Activated T-helper 17 cell treated with anti-CD3 and anti-CD28 coated beads, Interleukin-2, amount 50 U/mL, for 72 hours (primary cell): ENCODE measurements around the gene FUS. TPM values are rescaled to one million over a fixed set of nuclear protein-coding genes. Genes with fewer than 3 reads are reported as not detected.
A peak's percentile ranks its signal among the peaks of the same experiment; 100 is the strongest.
"Not testable (repeated sequence)": the region's sequence is repeated elsewhere in the genome, so short reads cannot be mapped to it uniquely, and the experiment has no call there.

ENCODE experiments used
- ATAC-seq: fragments of 150-1000 bp; cut with Tn5 transposase; replicated peaks from 2 replicates; pipeline ENCODE4 v1.10.0; 2021; ENCODE audit warnings: mild to moderate bottlenecking, moderate library complexity
- H3K27ac Mint-ChIP-seq: one replicate; pipeline ENCODE4 v1.8.0; 2022; ENCODE audit warnings: mixed read lengths
- H3K27me3 Mint-ChIP-seq: one replicate; pipeline ENCODE4 v1.8.0; 2022; ENCODE audit warnings: mixed read lengths
- H3K36me3 Mint-ChIP-seq: one replicate; pipeline ENCODE4 v1.8.0; 2022; ENCODE audit warnings: low read depth, mild to moderate bottlenecking, mixed read lengths
- H3K4me1 Mint-ChIP-seq: one replicate; pipeline ENCODE4 v1.8.0; 2022; ENCODE audit warnings: mixed read lengths
- H3K4me3 Mint-ChIP-seq: one replicate; pipeline ENCODE4 v1.8.0; 2022; ENCODE audit warnings: mild to moderate bottlenecking, mixed read lengths
- H3K9me3 Mint-ChIP-seq: one replicate; pipeline ENCODE4 v1.8.0; 2022; ENCODE audit warnings: mixed read lengths
- total RNA-seq, 2 donors: library from RNA; stranded (reverse); gene quantifications; one replicate each; pipeline ENCODE4 v1.2.3, GENCODE V29; 2022

Gene FUS
- total RNA-seq, 2 donors from 2014 or later = 425 to 686 TPM

GRCh38 chr16:31138621-31139578 is 41.0 kb upstream of the FUS start:
- ATAC-seq = no peak
- H3K27ac Mint-ChIP-seq = peak overlapping the region; percentile 63
- H3K27me3 Mint-ChIP-seq = no peaks in the 10 kb centered on the region
- H3K4me3 Mint-ChIP-seq = no peak overlapping the region
- no peaks in the 10 kb centered on the region for H3K9me3 Mint-ChIP-seq
- H3K36me3 Mint-ChIP-seq = no peaks in the 10 kb centered on the region
- H3K4me1 Mint-ChIP-seq = peaks cover 9% of the 10 kb centered on the region

- H3K9me3 Mint-ChIP-seq, H3K27ac Mint-ChIP-seq, H3K27me3 Mint-ChIP-seq, H3K36me3 Mint-ChIP-seq, ATAC-seq, H3K4me1 Mint-ChIP-seq: not testable (repeated sequence)
- peak overlapping the region; percentile 77 for H3K4me3 Mint-ChIP-seq
These were observed 38.9 kb upstream of the FUS start for GRCh38 chr16:31141071-31141469.

GRCh38 chr16:31141489-31142108 is 38.3 kb upstream of the FUS start:
- Mint-ChIP-seq H3K36me3 (no peaks in the 10 kb centered on the region), H3K27ac (peak overlapping the region; percentile 82), H3K9me3 (no peaks in the 10 kb centered on the region), H3K4me3 (peak overlapping the region; percentile 77), H3K27me3 (no peaks in the 10 kb centered on the region), H3K4me1 (peaks cover 9% of the 10 kb centered on the region)
- ATAC-seq = no peak

- no peaks in the 10 kb centered on the region for H3K9me3 Mint-ChIP-seq
- peak; percentile 91 for ATAC-seq
- H3K27ac Mint-ChIP-seq = peak overlapping the region; percentile 82
- H3K4me1 Mint-ChIP-seq = peaks cover 9% of the 10 kb centered on the region
- H3K4me3 Mint-ChIP-seq = peak overlapping the region; percentile 77
- H3K27me3 Mint-ChIP-seq = no peaks in the 10 kb centered on the region
- no peaks in the 10 kb centered on the region for H3K36me3 Mint-ChIP-seq
These were observed 37.6 kb upstream of the FUS start for GRCh38 chr16:31142109-31143010.

- H3K27me3 Mint-ChIP-seq = no peaks in the 10 kb centered on the region
- peaks cover 8% of the 10 kb centered on the region for H3K4me1 Mint-ChIP-seq
- no peak for ATAC-seq
- no peaks in the 10 kb centered on the region for H3K36me3 Mint-ChIP-seq
- no peaks in the 10 kb centered on the region for H3K9me3 Mint-ChIP-seq
- peak overlapping the region; percentile 61 for H3K27ac Mint-ChIP-seq
- peak overlapping the region; percentile 67 for H3K4me3 Mint-ChIP-seq
These were observed 36.8 kb upstream of the FUS start for GRCh38 chr16:31143011-31143693.

- Mint-ChIP-seq H3K9me3 (no peaks in the 10 kb centered on the region), H3K36me3 (no peaks in the 10 kb centered on the region), H3K27me3 (no peaks in the 10 kb centered on the region), H3K4me3 (peak overlapping the region; percentile 67), H3K27ac (peak overlapping the region; percentile 61), H3K4me1 (peaks cover 5% of the 10 kb centered on the region)
- no peak for ATAC-seq
These were observed 36.2 kb upstream of the FUS start for GRCh38 chr16:31143694-31144148.

- not testable (repeated sequence) for ATAC-seq, H3K4me1 Mint-ChIP-seq, H3K9me3 Mint-ChIP-seq, H3K27me3 Mint-ChIP-seq, H3K36me3 Mint-ChIP-seq
- Mint-ChIP-seq H3K27ac (peak overlapping the region; percentile 61), H3K4me3 (peak overlapping the region; percentile 67)
These were observed 35.5 kb upstream of the FUS start for GRCh38 chr16:31144418-31144817.

GRCh38 chr16:31145398-31145990 is 34.4 kb upstream of the FUS start:
- H3K27ac Mint-ChIP-seq = no peak overlapping the region
- H3K4me3 Mint-ChIP-seq = no peak overlapping the region
- H3K36me3 Mint-ChIP-seq = no peaks in the 10 kb centered on the region
- peaks cover 5% of the 10 kb centered on the region for H3K4me1 Mint-ChIP-seq
- no peaks in the 10 kb centered on the region for H3K9me3 Mint-ChIP-seq
- no peaks in the 10 kb centered on the region for H3K27me3 Mint-ChIP-seq
- ATAC-seq = no peak

- H3K4me3 Mint-ChIP-seq = no peak overlapping the region
- H3K27me3 Mint-ChIP-seq = no peaks in the 10 kb centered on the region
- no peak overlapping the region for H3K27ac Mint-ChIP-seq
- peaks cover 5% of the 10 kb centered on the region for H3K4me1 Mint-ChIP-seq
- H3K36me3 Mint-ChIP-seq = no peaks in the 10 kb centered on the region
- no peak for ATAC-seq
- no peaks in the 10 kb centered on the region for H3K9me3 Mint-ChIP-seq
These were observed 32.4 kb upstream of the FUS start for GRCh38 chr16:31147574-31147973.

- H3K4me3 Mint-ChIP-seq = no peak overlapping the region
- peaks cover 5% of the 10 kb centered on the region for H3K4me1 Mint-ChIP-seq
- ATAC-seq = no peak
- H3K9me3 Mint-ChIP-seq = no peaks in the 10 kb centered on the region
- no peaks in the 10 kb centered on the region for H3K36me3 Mint-ChIP-seq
- H3K27ac Mint-ChIP-seq = no peak overlapping the region
- H3K27me3 Mint-ChIP-seq = no peaks in the 10 kb centered on the region
These were observed 31.6 kb upstream of the FUS start for GRCh38 chr16:31148281-31148728.

GRCh38 chr16:31148896-31149295 is 31.0 kb upstream of the FUS start:
- no peak overlapping the region for H3K4me3 Mint-ChIP-seq
- H3K9me3 Mint-ChIP-seq = no peaks in the 10 kb centered on the region
- no peaks in the 10 kb centered on the region for H3K27me3 Mint-ChIP-seq
- ATAC-seq = no peak
- no peaks in the 10 kb centered on the region for H3K36me3 Mint-ChIP-seq
- H3K4me1 Mint-ChIP-seq = no peaks in the 10 kb centered on the region
- no peak overlapping the region for H3K27ac Mint-ChIP-seq

- no peaks in the 10 kb centered on the region for H3K9me3 Mint-ChIP-seq
- H3K4me1 Mint-ChIP-seq = no peaks in the 10 kb centered on the region
- H3K27ac Mint-ChIP-seq = no peak overlapping the region
- H3K36me3 Mint-ChIP-seq = no peaks in the 10 kb centered on the region
- no peak overlapping the region for H3K4me3 Mint-ChIP-seq
- no peak for ATAC-seq
- no peaks in the 10 kb centered on the region for H3K27me3 Mint-ChIP-seq
These were observed 30.6 kb upstream of the FUS start for GRCh38 chr16:31149332-31149731.
